ENCODE data around the gene POLR2J2. TPM values are rescaled to one million over a fixed set of nuclear protein-coding genes. Genes with fewer than 3 reads are reported as not detected.

The POLR2J2 gene
- total RNA-seq = 0.17 and 0.30 TPM in 2 replicates

GRCh38 chr7:102671166-102671955, at the start of gene POLR2J2:
Gene POLR2J2 (minus strand): TSS chr7:102671663. CDS start chr7:102671601, 62 bp downstream.

GRCh38 chr7:102649924-102650323, 21.5 kb downstream of the POLR2J2 start, which contains the start of gene SPDYE2B:
Gene SPDYE2B (plus strand): TSS chr7:102650319. CDS start chr7:102652349, 2,030 bp downstream.

GRCh38 chr7:102642691-102643090, 28.8 kb downstream of the POLR2J2 start, which contains the start of gene UPK3BL1:
Gene UPK3BL1 (minus strand): TSS chr7:102642791. CDS start chr7:102642741, 50 bp downstream.

GRCh38 chr7:102616507-102617125, 54.8 kb downstream of the POLR2J2 start, which contains the start of gene RASA4:
Gene RASA4 (minus strand): TSS chr7:102616756. CDS start chr7:102616689, 67 bp downstream.

Other genes with a start within 250 kb of the POLR2J2 start
- gene ORAI2, start 238.1 kb downstream of the POLR2J2 start, total RNA-seq = 37.3 and 38.8 TPM in 2 replicates
- gene ALKBH4, start 206.8 kb downstream of the POLR2J2 start, total RNA-seq = 14.3 and 18.2 TPM in 2 replicates
- gene LRWD1, start 206.7 kb downstream of the POLR2J2 start, total RNA-seq = 11.3 and 12.6 TPM in 2 replicates
- gene POLR2J, start 192.7 kb downstream of the POLR2J2 start, total RNA-seq = 41.2 and 41.4 TPM in 2 replicates
- gene RASA4B, start 153.9 kb downstream of the POLR2J2 start, total RNA-seq = 0.50 and 0.59 TPM in 2 replicates
- gene UPK3BL2, start 128.0 kb downstream of the POLR2J2 start, total RNA-seq = 0.34 and 0.45 TPM in 2 replicates
- gene SPDYE2, start 120.4 kb downstream of the POLR2J2 start, total RNA-seq = not detected in 2 replicates
- gene POLR2J3, start 99.1 kb downstream of the POLR2J2 start, total RNA-seq = 7.4 and 14.3 TPM in 2 replicates
- gene RASA4, start 54.9 kb downstream of the POLR2J2 start, total RNA-seq = 1.3 and 2.4 TPM in 2 replicates
- gene UPK3BL1, start 28.9 kb downstream of the POLR2J2 start, total RNA-seq = 8.7 and 11.3 TPM in 2 replicates
- not detected in 2 replicates for gene SPDYE2B, start 21.3 kb downstream of the POLR2J2 start, total RNA-seq
- gene FAM185A, start 77.3 kb upstream of the POLR2J2 start, total RNA-seq = 5.5 and 6.2 TPM in 2 replicates
- gene LRRC17, start 241.3 kb upstream of the POLR2J2 start, total RNA-seq = 75.3 and 76.6 TPM in 2 replicates

Data from bronchus fibroblast of lung (primary cell).